Measurements from ENCODE around the gene DYNLL1. TPM values are rescaled to one million over a fixed set of nuclear protein-coding genes. Genes with fewer than 3 reads are reported as not detected.

The DYNLL1 gene
- total RNA-seq, 1 experiment from 2014 or later, result 618 TPM

Other genes starting within 250 kb of the DYNLL1 start
- gene PXN, start 230.4 kb upstream of the DYNLL1 start, total RNA-seq (2014; rRNA removed; shearing (Covaris generic)), result 51.0 and 57.9 TPM in 2 replicates
- gene RNU4-2, start 204.2 kb upstream of the DYNLL1 start, total RNA-seq (2014; rRNA removed; shearing (Covaris generic)), result under 0.01 TPM in 2 replicates
- gene RNU4-1, start 202.9 kb upstream of the DYNLL1 start, total RNA-seq (2014; rRNA removed; shearing (Covaris generic)), result under 0.01 TPM in 2 replicates
- gene SIRT4, start 193.8 kb upstream of the DYNLL1 start, total RNA-seq (2014; rRNA removed; shearing (Covaris generic)), result 1.9 and 2.2 TPM in 2 replicates
- 1.1 TPM in 1 of 2 replicates, not detected in the other for gene PLA2G1B, start 168.3 kb upstream of the DYNLL1 start, total RNA-seq (2014; rRNA removed; shearing (Covaris generic))
- gene MSI1, start 126.9 kb upstream of the DYNLL1 start, total RNA-seq (2014; rRNA removed; shearing (Covaris generic)), result not detected in 2 replicates
- gene COX6A1, start 58.0 kb upstream of the DYNLL1 start, total RNA-seq (2014; rRNA removed; shearing (Covaris generic)), result 430 and 475 TPM in 2 replicates
- gene TRIAP1, start 49.7 kb upstream of the DYNLL1 start, total RNA-seq (2014; rRNA removed; shearing (Covaris generic)), result 26.9 and 33.5 TPM in 2 replicates
- 17.7 and 17.8 TPM in 2 replicates for gene GATC, start 49.7 kb upstream of the DYNLL1 start, total RNA-seq (2014; rRNA removed; shearing (Covaris generic))
- 172 and 194 TPM in 2 replicates for gene SRSF9, start 26.4 kb upstream of the DYNLL1 start, total RNA-seq (2014; rRNA removed; shearing (Covaris generic))
- gene COQ5, start 33.0 kb downstream of the DYNLL1 start, total RNA-seq (2014; rRNA removed; shearing (Covaris generic)), result 32.3 and 34.1 TPM in 2 replicates
- gene RNF10, start 38.2 kb downstream of the DYNLL1 start, total RNA-seq (2014; rRNA removed; shearing (Covaris generic)), result 60.8 and 74.8 TPM in 2 replicates
- gene POP5, start 85.3 kb downstream of the DYNLL1 start, total RNA-seq (2014; rRNA removed; shearing (Covaris generic)), result 80.9 and 89.1 TPM in 2 replicates
- gene CABP1, start 144.5 kb downstream of the DYNLL1 start, total RNA-seq (2014; rRNA removed; shearing (Covaris generic)), result 0.10 TPM in 1 of 2 replicates, not detected in the other
- 80.7 and 87.7 TPM in 2 replicates for gene MLEC, start 191.0 kb downstream of the DYNLL1 start, total RNA-seq (2014; rRNA removed; shearing (Covaris generic))
- 10.2 and 10.7 TPM in 2 replicates for gene UNC119B, start 214.3 kb downstream of the DYNLL1 start, total RNA-seq (2014; rRNA removed; shearing (Covaris generic))
- gene ACADS, start 229.7 kb downstream of the DYNLL1 start, total RNA-seq (2014; rRNA removed; shearing (Covaris generic)), result 7.1 and 7.3 TPM in 2 replicates